HL-60/S4 (cell line): Measurements from ENCODE around the gene HAT1.
"Not testable (repeated sequence)": the region's sequence is repeated elsewhere in the genome, so short reads cannot be mapped to it uniquely, and the experiment has no call there.

Experiments used
- in situ Hi-C: fragments of 300-500 bp; cut with MboI; formaldehyde crosslinking; loops from 2 replicates; pipeline ENCODE4 v1.14.3; 2022; ENCODE audit warnings: low sequenced_read_pairs

Gene HAT1

GRCh38 chr2:171922230-171923022, at the start of gene HAT1:
HAT1 (plus strand) TSS chr2:171922461; CDS start chr2:171922501, 40 bp downstream.
- in situ Hi-C loops, result no loop called here

GRCh38 chr2:171874517-171874916, 47.7 kb upstream of the HAT1 start:
- in situ Hi-C loops, result no loop called here

- in situ Hi-C loops, result no loop called here
Measured at GRCh38 chr2:171874963-171875362, 47.3 kb upstream of the HAT1 start.

DNA sequence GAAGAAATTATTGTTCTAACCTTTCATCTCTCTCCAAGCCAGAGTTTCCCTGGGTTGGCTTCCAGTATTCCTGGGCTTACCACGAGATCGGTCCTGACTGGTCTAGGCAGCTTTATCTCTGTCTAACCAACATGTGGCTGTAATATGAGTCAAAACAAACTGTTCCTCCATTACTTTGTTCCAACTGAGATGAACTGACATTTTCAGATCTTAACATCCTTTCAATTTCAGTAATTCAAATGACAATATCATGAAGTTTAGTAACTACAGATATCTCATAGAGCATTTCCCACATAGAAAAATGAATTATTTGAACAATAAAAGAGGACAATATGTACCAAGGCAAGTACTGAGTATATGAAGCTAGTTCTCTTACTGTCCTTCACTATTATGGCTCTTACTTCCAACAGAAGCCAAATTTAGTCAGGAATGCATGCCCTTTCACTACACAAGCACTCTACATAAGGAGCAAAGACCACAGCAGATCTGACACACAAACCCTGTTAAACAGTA, 43.7 kb upstream of the HAT1 start:
- in situ Hi-C loops, result no loop called here

DNA sequence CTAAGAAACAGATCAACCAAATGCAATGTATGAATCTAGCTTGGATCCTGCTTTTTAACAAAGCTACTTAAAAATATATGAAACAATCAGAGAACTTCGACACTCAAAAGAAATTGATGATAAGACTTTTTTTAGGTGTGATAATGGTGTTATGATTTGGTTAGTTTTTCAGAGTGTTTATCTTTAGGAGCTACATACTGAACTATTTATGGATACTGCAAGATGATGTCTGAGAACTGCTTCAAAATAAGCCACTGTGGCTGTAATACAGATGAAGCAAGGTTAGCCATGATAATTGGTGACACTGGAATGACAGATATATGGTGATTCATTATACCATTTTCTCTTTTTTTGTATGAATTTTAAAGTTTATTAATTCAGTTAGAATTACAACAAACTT, 42.4 kb upstream of the HAT1 start:
- in situ Hi-C loops, result no loop called here

DNA sequence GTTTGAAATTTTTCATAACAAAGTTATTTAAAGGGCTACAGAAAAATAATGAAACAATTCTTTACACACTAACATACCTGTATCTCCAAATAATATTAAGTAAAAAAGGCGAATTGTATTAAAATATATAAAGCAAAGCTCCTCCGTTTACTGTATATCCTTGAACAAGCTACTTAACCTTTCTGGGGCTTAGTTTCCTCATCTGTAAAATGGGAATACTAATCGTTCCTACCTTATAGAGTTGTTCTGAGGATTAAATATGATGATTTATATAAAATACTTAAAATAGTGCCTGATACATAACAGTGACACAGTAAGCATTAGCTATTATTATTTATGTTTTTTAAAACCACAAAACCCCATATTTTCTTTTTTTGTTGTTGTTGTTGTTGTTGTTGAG, 41.5 kb upstream of the HAT1 start:
- in situ Hi-C loops, result no loop called here

GRCh38 chr2:171882089-171882769, 40.0 kb upstream of the HAT1 start:
- in situ Hi-C loops, result no loop called here

GRCh38 chr2:171883275-171883893, 38.9 kb upstream of the HAT1 start:
- in situ Hi-C loops, result no loop called here

DNA sequence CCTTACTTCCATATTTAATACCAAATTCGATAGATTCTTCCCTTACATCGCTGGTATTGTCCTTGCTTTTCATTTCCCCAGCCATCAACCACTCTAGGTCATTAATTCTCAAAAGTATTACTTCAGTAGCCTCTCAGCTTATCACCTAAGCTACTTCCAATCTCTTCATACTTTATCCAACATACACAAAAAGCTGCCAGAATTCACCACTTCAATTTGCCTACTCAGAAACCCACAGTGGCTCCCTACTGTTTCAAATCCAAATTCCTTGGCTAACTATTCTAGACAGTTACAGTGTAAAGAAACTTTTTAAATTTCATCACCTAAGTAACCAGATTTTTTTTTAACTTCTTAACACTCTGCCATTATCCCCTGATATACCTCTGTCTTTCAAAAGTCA, 32.9 kb upstream of the HAT1 start:
- in situ Hi-C loops, result no loop called here

DNA sequence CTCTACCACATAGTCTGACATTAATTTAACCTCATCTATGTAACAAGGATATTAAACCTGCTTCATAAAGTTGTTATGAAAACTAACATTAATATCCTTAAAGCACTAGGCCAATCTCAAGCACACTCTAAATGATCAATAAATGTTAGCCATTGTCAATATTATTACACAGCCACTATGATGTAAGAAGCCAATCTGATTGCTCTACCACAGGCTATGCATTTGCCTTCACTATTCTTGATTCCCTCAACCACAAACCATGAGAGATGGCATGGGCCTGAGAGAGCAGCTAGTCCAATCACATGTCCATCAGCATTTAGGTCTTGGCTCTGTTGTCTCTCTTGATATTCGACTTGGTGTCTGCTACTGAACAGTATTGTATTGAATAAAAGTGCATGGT, 32.5 kb upstream of the HAT1 start:
- in situ Hi-C loops, result no loop called here

DNA sequence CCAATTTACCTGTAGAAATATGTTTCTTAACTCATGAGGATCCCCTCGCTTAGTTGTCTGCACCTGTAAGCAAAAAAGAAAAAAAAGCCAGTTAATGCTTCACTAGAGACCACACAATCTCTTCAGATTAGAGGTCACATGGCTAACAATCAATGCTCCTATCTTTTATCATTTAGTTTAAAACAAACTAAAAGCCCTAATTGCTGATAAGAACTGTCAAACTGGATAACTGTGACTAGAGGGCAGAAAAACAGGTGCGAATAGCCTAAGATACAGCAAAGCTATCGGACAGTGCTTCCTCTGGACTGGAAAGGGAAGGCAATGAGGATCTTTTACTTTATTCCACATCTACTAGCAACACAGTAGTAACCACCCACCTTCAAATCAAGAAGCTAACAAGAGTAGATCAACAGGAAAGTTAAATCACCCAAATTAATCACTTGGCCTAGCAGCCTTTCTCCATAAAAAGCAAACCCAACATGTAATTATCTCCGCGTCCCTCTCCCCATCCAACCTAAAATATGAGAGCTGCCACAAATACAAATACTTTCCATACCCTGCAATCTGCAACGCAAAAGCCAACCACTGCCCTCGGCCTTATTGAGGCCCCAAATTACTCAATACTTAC, 29.0 kb upstream of the HAT1 start:
- in situ Hi-C loops, result no loop called here

DNA sequence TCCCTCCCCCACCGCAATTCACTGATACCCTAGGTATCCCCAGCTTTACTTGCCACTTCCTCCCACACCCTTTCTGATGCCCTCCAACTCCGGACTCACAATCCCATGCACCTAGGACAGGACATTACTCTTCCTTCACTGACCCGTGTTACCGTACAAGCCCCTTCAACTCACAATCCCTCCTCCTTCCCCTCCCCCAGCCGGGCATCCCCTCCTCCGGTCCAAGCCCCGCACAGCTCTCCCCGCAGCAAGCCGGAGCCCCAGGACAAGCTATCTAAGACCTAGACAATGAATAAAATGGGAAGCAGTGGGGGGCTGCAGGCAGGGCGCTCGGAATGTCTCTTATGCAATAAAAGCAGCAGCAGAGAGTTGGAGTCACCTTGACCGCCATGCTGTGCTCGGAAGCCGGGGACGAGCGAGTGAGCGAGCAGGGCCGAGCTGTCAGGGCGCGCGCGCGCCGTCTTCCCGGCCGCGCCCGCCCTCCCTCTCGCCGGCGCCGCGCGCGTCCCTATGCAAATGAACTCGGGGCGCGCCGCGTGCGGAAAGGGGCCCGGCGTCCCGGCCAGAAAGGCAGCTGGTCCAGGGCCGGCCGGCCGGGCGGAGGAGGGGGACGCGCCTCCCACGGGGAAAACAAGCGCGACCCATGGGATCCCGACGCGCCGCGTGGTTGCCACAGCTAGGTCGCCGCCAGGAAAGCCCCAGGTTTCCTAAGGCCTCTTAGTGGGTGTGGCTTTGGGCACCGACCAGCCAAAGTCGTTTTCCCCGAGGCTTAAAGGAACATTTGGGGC, 28.2 kb upstream of the HAT1 start, which contains the start of gene SLC25A12:
TSS of gene SLC25A12 (minus strand) at position 421 of the 788 bp plus-strand sequence. CDS start at position 391, 30 bp downstream.
- in situ Hi-C loops, result no loop called here

GRCh38 chr2:171894612-171894947, 27.7 kb upstream of the HAT1 start:
- in situ Hi-C loops, result no loop called here

DNA sequence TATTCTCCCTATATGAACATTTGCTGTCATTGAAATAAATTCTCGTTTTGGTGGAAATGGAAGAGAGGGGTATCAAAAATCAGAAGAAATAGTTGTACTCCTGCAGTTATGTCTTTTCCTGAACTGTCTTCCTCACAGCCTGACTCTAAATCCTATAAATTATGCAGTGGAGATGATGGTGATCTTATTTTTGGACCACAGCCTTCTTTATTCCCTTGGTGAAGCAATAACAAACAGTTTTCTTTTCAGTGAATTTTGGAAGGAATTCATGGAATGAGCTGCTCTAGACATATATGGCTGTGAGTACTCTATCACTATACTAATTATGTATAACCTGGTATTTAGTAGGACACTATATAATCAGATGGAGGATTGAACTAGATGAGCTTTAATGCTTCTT, 26.5 kb upstream of the HAT1 start:
- in situ Hi-C loops, result no loop called here

DNA sequence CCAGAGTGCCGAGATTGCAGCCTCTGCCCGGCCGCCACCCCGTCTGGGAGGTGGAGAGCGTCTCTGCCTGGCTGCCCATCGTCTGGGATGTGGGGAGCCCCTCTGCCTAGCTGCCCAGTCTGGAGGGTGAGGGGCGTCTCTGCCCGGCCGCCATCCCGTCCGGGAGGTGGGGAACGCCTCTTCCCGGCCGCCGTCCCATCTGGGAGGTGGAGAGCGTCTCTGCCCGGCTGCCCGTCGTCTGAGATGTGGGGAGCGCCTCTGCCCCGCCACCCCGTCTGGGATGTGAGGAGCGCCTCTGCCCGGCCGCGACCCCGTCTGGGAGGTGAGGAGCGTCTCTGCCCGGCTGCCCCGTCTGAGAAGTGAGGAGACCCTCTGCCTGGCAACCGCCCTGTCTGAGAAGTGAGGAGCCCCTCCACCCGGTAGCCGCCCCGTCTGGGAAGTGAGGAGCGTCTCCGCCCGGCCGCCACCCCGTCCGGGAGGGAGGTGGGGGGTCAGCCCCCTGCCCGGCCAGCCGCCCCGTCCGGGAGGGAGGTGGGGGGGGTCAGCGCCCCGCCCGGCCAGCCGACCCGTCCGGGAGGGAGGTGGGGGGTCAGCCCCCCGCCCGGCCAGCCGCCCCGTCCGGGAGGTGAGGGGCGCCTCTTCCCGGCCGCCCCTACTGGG, 22.5 kb upstream of the HAT1 start:
- in situ Hi-C loops, result not testable (repeated sequence)

- in situ Hi-C loops, result no loop called here
Measured at GRCh38 chr2:171902840-171903420, 19.3 kb upstream of the HAT1 start.

DNA sequence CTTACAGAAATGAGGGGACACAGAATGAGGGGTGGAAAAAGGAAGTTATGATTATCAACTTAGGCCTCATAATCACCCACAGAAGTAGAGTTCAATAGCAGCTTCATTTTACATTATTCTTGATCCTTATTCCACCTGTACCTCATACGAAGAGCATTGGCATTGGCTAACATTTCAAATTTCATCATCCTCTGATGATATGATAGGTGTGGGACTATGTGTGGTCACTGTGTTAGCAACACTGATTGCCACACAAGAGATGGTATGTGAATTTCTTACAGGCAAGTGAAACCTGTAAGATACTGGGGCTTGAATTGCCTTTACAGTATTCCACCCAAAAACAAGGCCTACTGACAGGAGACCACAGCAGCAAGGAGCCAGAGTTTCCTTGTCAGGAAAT, 14.0 kb upstream of the HAT1 start:
- in situ Hi-C loops, result no loop called here

DNA sequence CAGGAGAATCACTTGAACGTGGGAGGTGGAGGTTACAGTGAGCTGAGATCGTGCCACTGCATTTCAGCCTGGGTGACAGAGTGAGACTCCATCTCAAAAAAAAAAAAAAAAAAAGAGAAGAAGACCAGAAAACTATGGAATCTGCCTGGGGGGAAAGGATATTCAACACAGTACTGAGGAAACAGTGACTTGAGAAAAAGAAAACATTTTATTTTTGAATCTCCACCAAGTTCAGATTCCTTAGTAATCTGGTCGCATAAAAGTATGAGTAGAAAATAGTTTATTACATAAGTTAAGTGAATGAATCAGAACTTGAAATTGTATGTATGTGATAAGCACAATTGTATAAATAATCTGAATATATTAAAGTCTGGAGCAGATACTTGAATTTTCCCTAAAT, 13.0 kb upstream of the HAT1 start:
- in situ Hi-C loops, result no loop called here

DNA sequence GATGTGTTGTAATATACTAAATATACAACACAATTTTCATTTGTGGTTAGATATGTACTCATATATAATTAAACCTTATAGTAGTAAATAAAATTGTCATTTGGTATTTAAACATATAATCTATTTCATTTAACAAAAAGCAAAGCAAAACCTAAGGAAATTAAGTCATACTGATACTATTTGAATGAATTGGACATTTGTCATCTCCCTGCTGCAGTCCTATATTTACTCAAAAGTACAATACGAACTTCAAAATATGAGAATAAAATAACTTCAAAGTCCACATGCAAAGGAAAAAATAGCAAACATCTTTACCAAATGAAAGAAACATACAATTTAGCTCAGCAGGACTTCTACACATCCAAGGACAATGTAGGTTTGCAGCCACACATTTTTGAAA, 11.8 kb upstream of the HAT1 start:
- in situ Hi-C loops, result no loop called here

DNA sequence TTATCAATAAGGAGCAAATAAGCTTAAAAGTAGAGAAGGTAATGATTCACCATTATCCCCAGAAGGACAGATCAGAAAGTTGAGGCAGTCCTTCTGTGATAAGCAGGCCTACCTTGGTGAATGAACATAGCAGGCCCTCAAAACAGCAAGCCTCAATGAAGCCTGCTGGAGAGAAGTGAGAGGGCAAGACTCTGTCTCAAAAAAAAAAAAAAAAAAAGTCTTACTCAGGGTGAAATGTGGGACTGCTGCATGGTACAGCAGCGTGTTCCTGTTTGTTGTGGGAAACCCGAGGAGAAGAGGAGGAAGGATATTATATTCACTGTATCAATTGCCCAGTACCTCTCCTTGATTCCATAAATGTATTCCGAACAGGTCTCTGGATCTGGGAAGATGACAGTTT, 8.7 kb upstream of the HAT1 start:
- in situ Hi-C loops, result no loop called here
